DMS53 treated with DMSO at 0.1 percent for 48 hours (cell line): ENCODE measurements around the gene CDPF1.
"Not testable (repeated sequence)": the region's sequence is repeated elsewhere in the genome, so short reads cannot be mapped to it uniquely, and the experiment has no call there.

Experiments used
- DNase-seq: peaks from one replicate; lab custom pipeline; 2025; ENCODE audit not compliant: unreplicated experiment; lab: John Stamatoyannopoulos, UW

CDPF1 gene

GRCh38 chr22:46281866-46282678 lies 32.0 kb upstream of the CDPF1 start:
- DNase-seq: no peak

GRCh38 chr22:46280999-46281623 lies 31.0 kb upstream of the CDPF1 start:
- DNase-seq: no peak

GRCh38 chr22:46280063-46280817 lies 30.1 kb upstream of the CDPF1 start:
- no peak for DNase-seq

DNA sequence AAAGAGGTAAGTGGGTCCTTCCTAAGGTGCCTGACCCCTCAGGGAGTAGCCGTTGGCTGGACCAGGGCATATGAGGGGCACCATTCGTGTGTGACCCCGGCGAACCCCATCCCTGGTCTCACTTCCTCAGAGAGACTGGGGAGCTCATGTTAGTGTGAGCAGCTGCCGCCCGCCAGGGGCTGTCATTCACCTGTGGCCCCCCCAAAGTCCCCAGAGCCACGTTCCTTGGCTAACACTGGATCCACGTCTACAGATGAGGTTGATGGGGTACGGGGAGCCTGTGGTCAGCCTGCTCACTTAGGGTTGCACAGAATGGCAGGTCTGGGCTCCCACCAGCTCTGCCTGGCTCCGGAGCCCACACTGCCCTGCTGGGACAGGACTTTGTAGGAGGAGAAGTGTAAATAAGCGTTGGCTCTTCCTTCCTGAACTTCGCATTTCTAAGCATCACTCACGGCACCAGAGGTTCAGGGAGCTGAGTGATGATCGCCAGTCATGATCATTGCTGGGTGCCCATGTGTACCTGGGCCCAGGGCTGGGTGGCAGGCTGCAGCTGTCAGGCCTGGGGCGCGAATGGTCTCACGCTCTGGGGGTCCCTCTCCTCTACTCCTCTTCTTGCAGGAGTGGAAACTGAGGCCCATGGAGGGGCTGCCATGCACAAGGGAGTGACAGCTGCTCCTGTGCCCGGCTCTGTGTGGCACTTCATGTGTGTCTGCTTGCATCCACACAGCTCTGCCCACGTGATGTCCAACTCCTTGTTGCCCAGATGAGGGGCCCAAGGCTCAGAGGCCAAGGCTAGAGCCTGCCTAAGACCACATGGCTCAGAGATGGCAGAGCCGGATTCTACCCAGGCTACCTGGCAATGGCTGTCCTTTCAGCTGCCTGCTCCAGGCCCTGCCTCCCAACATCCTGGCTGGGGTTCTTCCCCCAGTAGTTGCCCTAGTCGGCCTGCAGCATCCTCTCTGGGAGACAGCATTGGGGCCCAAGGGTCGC lies 28.9 kb upstream of the CDPF1 start:
- DNase-seq: no peak

- DNase-seq: no peak
Measured at GRCh38 chr22:46276563-46276962, 26.5 kb upstream of the CDPF1 start.

DNA sequence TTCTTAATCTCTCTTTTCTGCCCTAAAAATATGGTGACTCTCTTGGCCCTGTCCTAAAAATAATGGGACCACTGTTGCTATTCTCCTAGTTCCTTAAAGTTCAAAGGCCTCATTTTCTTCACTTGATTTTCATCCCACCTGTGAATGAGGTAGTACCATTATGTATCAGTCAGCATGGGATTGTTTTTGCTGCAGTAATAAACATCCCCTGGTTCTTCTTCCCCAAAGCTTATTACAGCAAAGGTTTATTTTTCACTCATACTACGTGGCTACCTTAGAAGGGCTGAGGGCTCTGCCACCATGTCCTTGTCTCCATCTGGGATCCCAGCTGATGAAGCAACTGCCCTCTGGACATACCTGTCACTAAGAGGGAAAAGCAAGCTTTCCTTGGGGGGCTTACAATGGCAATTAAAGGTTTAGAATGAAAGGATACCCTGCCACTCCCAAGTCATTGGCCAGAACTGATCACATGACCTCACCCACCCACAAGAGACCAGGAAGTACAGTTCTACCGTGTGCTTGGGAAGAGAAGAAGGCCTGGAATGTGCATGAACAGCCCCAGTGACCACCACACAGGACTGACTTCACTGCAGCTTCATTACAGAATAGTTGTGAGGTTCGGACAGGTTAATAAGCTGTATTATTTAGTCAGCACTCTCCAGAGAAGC lies 25.5 kb upstream of the CDPF1 start:
- no peak for DNase-seq

GRCh38 chr22:46274381-46274780 lies 24.3 kb upstream of the CDPF1 start:
- DNase-seq: no peak

GRCh38 chr22:46273432-46274148 lies 23.5 kb upstream of the CDPF1 start:
- no peak for DNase-seq

DNA sequence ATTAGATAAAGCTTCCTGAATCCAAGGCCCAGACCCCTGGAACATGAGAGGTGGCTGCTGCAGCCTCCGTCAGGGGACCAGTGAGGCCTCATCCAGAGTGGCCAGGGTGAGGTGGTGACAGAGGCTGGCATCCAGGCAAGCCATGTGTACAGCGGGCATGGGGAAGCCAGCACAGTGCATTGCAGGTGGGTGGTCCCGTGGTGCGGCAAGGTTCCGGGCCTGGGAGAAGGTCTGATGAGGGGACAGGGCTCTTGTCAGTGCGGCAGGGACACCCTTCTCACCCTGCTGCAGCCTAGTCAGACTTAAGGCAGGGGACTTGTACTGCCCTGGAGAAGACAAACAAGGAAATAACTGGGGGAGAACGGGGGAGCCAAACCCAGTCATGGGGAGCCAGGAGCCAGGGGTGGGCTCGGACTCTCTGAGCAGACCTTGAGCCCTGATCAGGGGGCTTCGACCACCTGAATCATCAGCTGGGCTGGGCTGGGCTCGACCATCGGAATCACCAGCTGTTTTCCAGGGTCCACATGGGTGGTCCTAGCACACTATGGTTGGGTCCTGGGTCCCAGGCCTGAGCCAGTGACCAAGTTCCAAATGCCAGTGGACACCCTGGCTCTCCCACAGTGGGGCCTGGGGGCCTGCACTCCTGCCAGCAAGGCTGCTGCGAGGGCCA lies 22.8 kb upstream of the CDPF1 start:
- no peak for DNase-seq

GRCh38 chr22:46272196-46272595 lies 22.1 kb upstream of the CDPF1 start:
- no peak for DNase-seq

- DNase-seq: no peak
Measured at GRCh38 chr22:46269564-46269963, 19.5 kb upstream of the CDPF1 start.

DNA sequence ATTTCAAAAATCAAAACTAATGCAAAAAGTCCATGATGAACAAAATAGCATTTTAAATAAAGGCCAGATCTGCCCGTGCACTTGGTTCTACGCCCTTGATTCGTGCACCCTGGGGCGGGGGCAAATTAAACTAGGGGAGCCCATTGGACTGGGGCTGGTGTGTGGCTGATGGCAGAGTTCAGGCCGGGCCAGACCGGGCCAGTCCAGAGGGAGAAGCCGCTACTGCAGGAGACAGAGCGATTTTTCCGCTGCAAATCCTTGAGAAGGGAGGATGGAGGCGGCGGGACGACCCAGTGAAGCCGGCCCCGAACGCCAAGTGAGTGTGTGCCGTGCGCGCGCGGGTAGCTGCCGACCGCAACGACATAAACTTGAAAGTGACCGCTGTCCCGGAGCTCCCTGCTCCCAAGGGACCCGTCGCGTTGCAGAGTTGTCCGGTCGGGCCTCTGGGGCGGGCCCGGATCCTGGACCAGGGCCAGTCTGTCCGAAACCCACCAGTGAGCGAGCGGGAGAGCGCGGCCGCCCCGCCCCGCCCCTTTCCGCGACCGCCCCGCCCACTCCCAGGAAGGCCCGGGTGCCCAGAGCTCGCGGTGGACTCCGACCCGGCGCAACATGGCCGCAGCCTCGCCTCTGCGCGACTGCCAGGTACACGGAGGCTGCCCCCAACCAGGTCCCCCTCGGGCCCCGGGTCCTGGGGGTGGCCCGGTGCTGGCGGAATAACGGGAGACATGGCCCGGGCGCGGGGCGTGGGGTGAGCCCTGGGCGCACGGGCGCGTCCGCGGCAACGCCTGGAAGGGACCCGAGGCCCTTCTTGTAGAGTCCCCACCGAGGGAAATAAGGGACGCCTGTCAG lies 17.6 kb upstream of the CDPF1 start, which contains the start of gene TTC38:
TSS of gene TTC38 (plus strand) at position 578 of the 849 bp plus-strand sequence. CDS start at position 610, 32 bp downstream.
- peak; percentile 62 for DNase-seq

GRCh38 chr22:46265627-46266026 lies 15.5 kb upstream of the CDPF1 start:
- not testable (repeated sequence) for DNase-seq

GRCh38 chr22:46264520-46264919 lies 14.4 kb upstream of the CDPF1 start:
- DNase-seq: not testable (repeated sequence)

- DNase-seq: no peak
Measured at GRCh38 chr22:46263216-46263590, 13.1 kb upstream of the CDPF1 start, which contains the start of gene PKDREJ. PKDREJ (minus strand) TSS chr22:46263343; CDS start chr22:46263322, 21 bp downstream.

DNA sequence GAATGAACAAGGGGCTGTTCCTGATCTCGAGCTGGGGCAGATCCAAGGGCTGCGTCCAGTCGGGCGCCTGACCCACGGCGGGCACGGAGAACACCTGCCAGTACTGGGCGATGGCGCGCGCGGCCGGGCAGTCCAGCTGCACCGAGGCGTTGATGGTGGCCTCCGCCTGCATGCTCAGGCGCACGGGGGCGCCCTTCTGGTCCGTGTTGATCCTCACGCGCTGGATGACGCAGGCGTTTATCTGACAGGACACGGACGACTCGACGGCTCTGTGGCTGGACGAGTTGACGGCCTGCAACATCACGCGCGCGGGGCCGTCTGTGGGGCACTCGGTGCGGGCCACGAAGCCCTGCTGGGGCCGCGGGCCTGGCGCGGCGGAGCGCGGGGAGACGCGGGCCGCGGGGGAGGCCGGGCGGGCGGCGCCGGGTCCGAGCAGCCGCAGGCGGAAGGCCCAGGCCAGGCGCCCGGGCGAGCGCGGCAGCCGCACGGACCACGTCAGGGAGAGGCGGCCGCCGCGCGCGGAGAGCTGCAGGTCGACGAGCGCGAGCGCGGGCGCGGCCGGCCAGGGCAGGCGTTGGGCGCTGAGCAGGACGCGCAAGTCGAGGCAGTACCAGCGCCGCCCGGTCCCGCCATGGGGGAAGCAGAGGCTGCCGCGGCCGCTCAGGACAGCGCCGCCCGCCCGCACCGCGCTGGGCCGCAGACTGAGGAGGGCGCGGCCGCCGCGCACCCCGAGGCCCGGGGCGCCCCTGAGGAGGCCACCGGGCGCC lies 12.5 kb upstream of the CDPF1 start:
- peak; percentile 74 for DNase-seq

- DNase-seq: no peak
Measured at GRCh38 chr22:46260038-46260437, 9.9 kb upstream of the CDPF1 start.
